NCI-H510A (cell line): ENCODE measurements around the gene TLR2.

ENCODE experiments used
- DNase-seq: peaks from one replicate; lab custom pipeline; 2025; lab: John Stamatoyannopoulos, UW

Gene TLR2

GRCh38 chr4:153733751-153734448 lies 49.8 kb downstream of the TLR2 start:
- DNase-seq, result no peak

GRCh38 chr4:153735906-153736461 lies 51.9 kb downstream of the TLR2 start:
- no peak for DNase-seq

GRCh38 chr4:153741541-153741940 lies 57.5 kb downstream of the TLR2 start:
- DNase-seq, result no peak

GRCh38 chr4:153745651-153746050 lies 61.6 kb downstream of the TLR2 start:
- no peak for DNase-seq

GRCh38 chr4:153747406-153747955 lies 63.4 kb downstream of the TLR2 start:
- DNase-seq, result no peak

GRCh38 chr4:153748378-153748777 lies 64.3 kb downstream of the TLR2 start:
- no peak for DNase-seq

GRCh38 chr4:153750197-153750817 lies 66.2 kb downstream of the TLR2 start:
- DNase-seq, result peak; percentile 6

- DNase-seq, result no peak
Measured at GRCh38 chr4:153755186-153755585, 71.1 kb downstream of the TLR2 start.
